HEK293 (cell line): ENCODE data around the gene ACTN4.

Source experiments
- CTCF ChIA-PET: fragments of 350-600 bp; formaldehyde crosslinking; extraction: SDS; loops from one replicate; lab custom pipeline; 2021; ENCODE audit warnings: antibody characterized with exemption; lab: Yijun Ruan, JAX
- POLR2A ChIA-PET: fragments of 300-600 bp; formaldehyde crosslinking; extraction: SDS; loops from one replicate; lab custom pipeline; 2020; ENCODE audit warnings: antibody characterized with exemption, inconsistent platforms; lab: Yijun Ruan, JAX
- H3K27ac ChIP-seq: fragments of 200-500 bp; sonication (Bioruptor generic); 2 replicates; pipeline ENCODE4 v1.5.1; 2014; ENCODE audit warnings: low read depth, low read length, control low read depth, inconsistent platforms; ENCODE audit errors: extremely low read depth
- H3K36me3 ChIP-seq, 2 experiments: fragments of 200-500 bp in 1 of 2; sonication (Bioruptor generic) in 1 of 2; 1 replicate in 1 of 2; 2 replicates in 1 of 2; pipeline ENCODE4 v1.5.1; 2014 to 2017; ENCODE audit warnings: inconsistent platforms in 2 of 2, low read length in 2 of 2; ENCODE audit not compliant: control insufficient read depth in 2 of 2, insufficient read depth in 1 of 2
- H3K4me1 ChIP-seq: fragments of 200-500 bp; sonication (Bioruptor generic); 2 replicates; pipeline ENCODE4 v1.5.1; 2014; ENCODE audit warnings: mild to moderate bottlenecking, low read length, inconsistent platforms; ENCODE audit not compliant: control insufficient read depth, insufficient read depth
- H3K4me3 ChIP-seq: 2 replicates; pipeline ENCODE4 v1.5.1; 2011; ENCODE audit warnings: low read depth, mild to moderate bottlenecking, control low read depth, low read length, moderate library complexity
- H3K9me3 ChIP-seq: fragments of 200-500 bp; sonication (Bioruptor generic); 2 replicates; pipeline ENCODE4 v1.5.1; 2014; ENCODE audit warnings: low read depth, low read length, inconsistent platforms; ENCODE audit not compliant: control insufficient read depth, insufficient read depth
- GLIS2 ChIP-seq: fragments of 450-650 bp; formaldehyde crosslinking; IDR thresholded peaks from 2 replicates; pipeline ENCODE4 v1.5.1; 2016; ENCODE audit warnings: missing biosample characterization, missing genetic modification characterization
- KLF9 ChIP-seq: fragments of 450-650 bp; formaldehyde crosslinking; IDR thresholded peaks from 2 replicates; pipeline ENCODE4 v1.5.1; 2016; ENCODE audit warnings: missing biosample characterization, missing genetic modification characterization, low read depth
- TCF7L2 ChIP-seq: IDR thresholded peaks from 2 replicates; pipeline ENCODE4 v1.6.1; 2011; ENCODE audit warnings: low read depth, mild to moderate bottlenecking, inconsistent platforms, low read length, moderate library complexity, borderline replicate concordance
- WT1 ChIP-seq: fragments of 450-650 bp; formaldehyde crosslinking; IDR thresholded peaks from 2 replicates; pipeline ENCODE4 v1.5.1; 2016; ENCODE audit warnings: missing biosample characterization, missing genetic modification characterization
- ZBTB48 ChIP-seq: fragments of 450-650 bp; formaldehyde crosslinking; IDR thresholded peaks from 2 replicates; pipeline ENCODE4 v1.5.1; 2016; ENCODE audit warnings: missing biosample characterization, missing genetic modification characterization
- ZNF148 ChIP-seq: fragments of 450-650 bp; formaldehyde crosslinking; IDR thresholded peaks from 2 replicates; pipeline ENCODE4 v1.5.0; 2017; ENCODE audit warnings: missing biosample characterization, missing genetic modification characterization, borderline replicate concordance
- ZNF174 ChIP-seq: fragments of 450-650 bp; formaldehyde crosslinking; IDR thresholded peaks from 2 replicates; pipeline ENCODE4 v1.5.0; 2017; ENCODE audit warnings: missing biosample characterization, mild to moderate bottlenecking, missing genetic modification characterization
- ZNF366 ChIP-seq: fragments of 450-650 bp; formaldehyde crosslinking; conservative IDR thresholded peaks from 2 replicates; pipeline ENCODE4 v1.5.1; 2016; ENCODE audit warnings: missing biosample characterization, missing genetic modification characterization
- ZNF391 ChIP-seq: fragments of 450-650 bp; formaldehyde crosslinking; IDR thresholded peaks from 2 replicates; pipeline ENCODE4 v1.5.1; 2016; ENCODE audit warnings: low read depth, missing biosample characterization, missing genetic modification characterization, borderline replicate concordance
- ZNF510 ChIP-seq: fragments of 450-650 bp; formaldehyde crosslinking; IDR thresholded peaks from 2 replicates; pipeline ENCODE4 v1.5.1; 2018; ENCODE audit warnings: mild to moderate bottlenecking, missing genetic modification characterization, missing biosample characterization; ENCODE audit not compliant: insufficient replicate concordance
- ZNF596 ChIP-seq: fragments of 450-650 bp; IDR thresholded peaks from 2 replicates; pipeline ENCODE4 v1.5.0; 2018; ENCODE audit warnings: missing biosample characterization, mild to moderate bottlenecking, missing genetic modification characterization, moderate library complexity
- ZNF670 ChIP-seq: fragments of 450-650 bp; formaldehyde crosslinking; IDR thresholded peaks from 2 replicates; pipeline ENCODE4 v1.5.1; 2016; ENCODE audit warnings: missing biosample characterization, missing genetic modification characterization, low read depth
- ZNF701 ChIP-seq: fragments of 450-650 bp; formaldehyde crosslinking; IDR thresholded peaks from 2 replicates; pipeline ENCODE4 v1.5.1; 2016; ENCODE audit warnings: missing biosample characterization, missing genetic modification characterization
- ZNF791 ChIP-seq: fragments of 450-650 bp; formaldehyde crosslinking; IDR thresholded peaks from 2 replicates; pipeline ENCODE4 v1.5.1; 2016; ENCODE audit warnings: missing biosample characterization, missing genetic modification characterization
- TF ChIP-seq, protein P1 (sequence below): fragments of 450-650 bp; formaldehyde crosslinking; IDR thresholded peaks from 2 replicates; pipeline ENCODE4 v1.5.1; 2017; ENCODE audit warnings: missing biosample characterization, missing genetic modification characterization
- TF ChIP-seq, protein P2 (sequence below): fragments of 450-650 bp; formaldehyde crosslinking; IDR thresholded peaks from 2 replicates; pipeline ENCODE4 v1.5.1; 2016; ENCODE audit warnings: missing biosample characterization, missing genetic modification characterization, borderline replicate concordance
- TF ChIP-seq, protein P3 (sequence below): fragments of 450-650 bp; formaldehyde crosslinking; IDR thresholded peaks from 2 replicates; pipeline ENCODE4 v1.5.1; 2016; ENCODE audit warnings: missing biosample characterization, missing genetic modification characterization
- TF ChIP-seq, protein P4 (sequence below): fragments of 450-650 bp; formaldehyde crosslinking; IDR thresholded peaks from 2 replicates; pipeline ENCODE4 v1.5.1; 2016; ENCODE audit warnings: missing biosample characterization, missing genetic modification characterization

The ACTN4 gene

GRCh38 chr19:38742906-38743305, 95.5 kb downstream of the ACTN4 start:
- Histone ChIP-seq H3K4me3 (no peak overlapping the region), H3K27ac (no peak overlapping the region), H3K36me3 (no peaks in the 10 kb centered on the region; a peak in 1 of 3 replicates), H3K4me1 (no peaks in the 10 kb centered on the region), H3K9me3 (no peaks in the 10 kb centered on the region)
- ChIA-PET POLR2A (interaction anchor here (0.7 to 1.2 kb wide), 5 partner anchors 13 to 106 kb away, joined by 3 to 6 read pairs (median 4); no protein-coding TSS in a partner anchor), CTCF (interaction anchor here (0.6 kb wide), 2 partner anchors 150 to 499 kb away, joined by 3 to 5 read pairs; no protein-coding TSS in a partner anchor)
- TF ChIP-seq ZNF366 (tag by site-specific recombination) (peak; percentile 59; the same call in 1 of the 2 replicates), WT1 (no peak), ZBTB48 (tag by site-specific recombination) (0 out of 2 replicates have a peak, but pooled peaks have one; percentile 24)

DNA sequence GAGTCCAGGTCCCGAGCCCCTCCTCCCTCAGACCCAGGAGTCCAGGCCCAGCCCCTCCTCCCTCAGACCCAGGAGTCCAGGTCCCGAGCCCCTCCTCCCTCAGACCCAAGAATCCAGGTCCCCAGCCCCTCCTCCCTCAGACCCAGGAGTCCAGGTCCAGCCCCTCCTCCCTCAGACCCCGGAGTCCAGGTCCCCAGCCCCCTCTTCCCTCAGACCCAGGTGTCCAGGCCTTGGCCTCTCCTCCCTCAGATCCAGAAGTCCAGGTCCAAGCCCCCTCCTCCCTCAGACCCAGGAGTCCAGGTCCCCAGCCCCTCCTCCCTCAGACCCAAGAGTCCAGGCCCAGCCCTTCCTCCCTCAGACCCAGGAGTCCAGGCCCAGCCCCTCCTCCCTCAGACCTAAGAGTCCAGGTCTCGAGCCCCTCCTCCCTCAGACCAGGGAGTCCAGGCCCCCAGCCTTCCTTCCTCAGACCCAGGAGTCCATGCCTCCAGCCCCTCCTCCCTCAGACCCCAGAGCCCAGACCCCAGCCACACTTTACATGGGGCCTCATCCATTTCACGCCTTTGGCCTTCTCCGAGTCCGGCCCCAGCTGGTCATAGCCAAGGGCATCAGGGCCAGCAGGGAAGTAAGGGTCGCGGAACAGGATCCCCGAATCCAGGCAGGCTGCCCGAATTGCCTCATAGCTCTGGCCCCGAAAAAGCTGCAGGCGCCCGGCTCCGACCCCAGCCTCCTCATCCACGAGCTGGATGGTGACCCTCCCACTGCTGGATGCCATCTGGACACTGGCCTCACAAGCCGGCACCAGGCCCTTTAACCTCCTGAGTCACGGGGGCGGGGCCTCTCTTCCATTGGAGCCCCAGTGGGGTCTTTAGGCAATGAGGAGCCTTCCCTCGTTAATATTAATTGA, 96.2 kb downstream of the ACTN4 start:
- POLR2A ChIA-PET: interaction anchor here (0.7 kb wide), 1 partner anchor 15 kb away, joined by 4 read pairs; no protein-coding TSS in a partner anchor
- CTCF ChIA-PET: interaction anchor here (0.6 to 2.3 kb wide), 5 partner anchors 17 to 341 kb away, joined by 3 to 8 read pairs (median 5); partner anchors contain the start of genes MRPS12 and SARS2
- H3K27ac ChIP-seq: no peak overlapping the region
- H3K9me3 ChIP-seq: no peaks in the 10 kb centered on the region
- H3K4me1 ChIP-seq: no peaks in the 10 kb centered on the region; the same call in 1 of the 2 replicates
- TF ChIP-seq ZNF510 (tag by site-specific recombination) (no peak), TCF7L2 (no peak), GLIS2 (tag by site-specific recombination) (no peak), ZNF670 (no peak), ZNF596 (tag by site-specific recombination) (no peak), ZNF148 (tag by site-specific recombination) (no peak), ZNF391 (tag by site-specific recombination) (no peak), ZNF701 (no peak), KLF9 (tag by site-specific recombination) (no peak), ZNF791 (no peak), ZNF174 (tag by site-specific recombination) (no peak)
- TF ChIP-seq, protein P1, sequence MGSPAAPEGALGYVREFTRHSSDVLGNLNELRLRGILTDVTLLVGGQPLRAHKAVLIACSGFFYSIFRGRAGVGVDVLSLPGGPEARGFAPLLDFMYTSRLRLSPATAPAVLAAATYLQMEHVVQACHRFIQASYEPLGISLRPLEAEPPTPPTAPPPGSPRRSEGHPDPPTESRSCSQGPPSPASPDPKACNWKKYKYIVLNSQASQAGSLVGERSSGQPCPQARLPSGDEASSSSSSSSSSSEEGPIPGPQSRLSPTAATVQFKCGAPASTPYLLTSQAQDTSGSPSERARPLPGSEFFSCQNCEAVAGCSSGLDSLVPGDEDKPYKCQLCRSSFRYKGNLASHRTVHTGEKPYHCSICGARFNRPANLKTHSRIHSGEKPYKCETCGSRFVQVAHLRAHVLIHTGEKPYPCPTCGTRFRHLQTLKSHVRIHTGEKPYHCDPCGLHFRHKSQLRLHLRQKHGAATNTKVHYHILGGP (tag by site-specific recombination): no peak
- TF ChIP-seq, protein P2, sequence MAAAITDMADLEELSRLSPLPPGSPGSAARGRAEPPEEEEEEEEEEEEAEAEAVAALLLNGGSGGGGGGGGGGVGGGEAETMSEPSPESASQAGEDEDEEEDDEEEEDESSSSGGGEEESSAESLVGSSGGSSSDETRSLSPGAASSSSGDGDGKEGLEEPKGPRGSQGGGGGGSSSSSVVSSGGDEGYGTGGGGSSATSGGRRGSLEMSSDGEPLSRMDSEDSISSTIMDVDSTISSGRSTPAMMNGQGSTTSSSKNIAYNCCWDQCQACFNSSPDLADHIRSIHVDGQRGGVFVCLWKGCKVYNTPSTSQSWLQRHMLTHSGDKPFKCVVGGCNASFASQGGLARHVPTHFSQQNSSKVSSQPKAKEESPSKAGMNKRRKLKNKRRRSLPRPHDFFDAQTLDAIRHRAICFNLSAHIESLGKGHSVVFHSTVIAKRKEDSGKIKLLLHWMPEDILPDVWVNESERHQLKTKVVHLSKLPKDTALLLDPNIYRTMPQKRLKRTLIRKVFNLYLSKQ (tag by site-specific recombination): no peak
- TF ChIP-seq, protein P3, sequence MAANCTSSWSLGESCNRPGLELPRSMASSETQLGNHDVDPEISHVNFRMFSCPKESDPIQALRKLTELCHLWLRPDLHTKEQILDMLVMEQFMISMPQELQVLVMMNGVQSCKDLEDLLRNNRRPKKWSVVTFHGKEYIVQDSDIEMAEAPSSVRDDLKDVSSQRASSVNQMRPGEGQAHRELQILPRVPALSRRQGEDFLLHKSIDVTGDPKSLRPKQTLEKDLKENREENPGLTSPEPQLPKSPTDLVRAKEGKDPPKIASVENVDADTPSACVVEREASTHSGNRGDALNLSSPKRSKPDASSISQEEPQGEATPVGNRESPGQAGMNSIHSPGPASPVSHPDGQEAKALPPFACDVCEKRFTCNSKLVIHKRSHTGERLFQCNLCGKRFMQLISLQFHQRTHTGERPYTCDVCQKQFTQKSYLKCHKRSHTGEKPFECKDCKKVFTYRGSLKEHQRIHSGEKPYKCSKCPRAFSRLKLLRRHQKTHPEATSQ: no peak
- TF ChIP-seq, protein P4, sequence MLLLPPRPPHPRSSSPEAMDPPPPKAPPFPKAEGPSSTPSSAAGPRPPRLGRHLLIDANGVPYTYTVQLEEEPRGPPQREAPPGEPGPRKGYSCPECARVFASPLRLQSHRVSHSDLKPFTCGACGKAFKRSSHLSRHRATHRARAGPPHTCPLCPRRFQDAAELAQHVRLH: no peak
- H3K4me3 ChIP-seq: no peak overlapping the region
- H3K36me3 ChIP-seq: no peaks in the 10 kb centered on the region; a peak in 1 of 3 replicates
